GM10266 (cell line): Measurements from ENCODE around the gene DNMT3A.

ENCODE experiments used
- DNase-seq: peaks from one replicate; pipeline ENCODE4 v3.0.0; 2012; ENCODE audit errors: extremely low spot score
- TF ChIP-seq, protein P1 (sequence below): IDR thresholded peaks from 2 replicates; pipeline ENCODE4 v1.5.1; 2012; ENCODE audit warnings: mild to moderate bottlenecking, low read depth; ENCODE audit not compliant: control insufficient read depth, insufficient read depth; ENCODE audit errors: missing control alignments

The DNMT3A gene

DNA sequence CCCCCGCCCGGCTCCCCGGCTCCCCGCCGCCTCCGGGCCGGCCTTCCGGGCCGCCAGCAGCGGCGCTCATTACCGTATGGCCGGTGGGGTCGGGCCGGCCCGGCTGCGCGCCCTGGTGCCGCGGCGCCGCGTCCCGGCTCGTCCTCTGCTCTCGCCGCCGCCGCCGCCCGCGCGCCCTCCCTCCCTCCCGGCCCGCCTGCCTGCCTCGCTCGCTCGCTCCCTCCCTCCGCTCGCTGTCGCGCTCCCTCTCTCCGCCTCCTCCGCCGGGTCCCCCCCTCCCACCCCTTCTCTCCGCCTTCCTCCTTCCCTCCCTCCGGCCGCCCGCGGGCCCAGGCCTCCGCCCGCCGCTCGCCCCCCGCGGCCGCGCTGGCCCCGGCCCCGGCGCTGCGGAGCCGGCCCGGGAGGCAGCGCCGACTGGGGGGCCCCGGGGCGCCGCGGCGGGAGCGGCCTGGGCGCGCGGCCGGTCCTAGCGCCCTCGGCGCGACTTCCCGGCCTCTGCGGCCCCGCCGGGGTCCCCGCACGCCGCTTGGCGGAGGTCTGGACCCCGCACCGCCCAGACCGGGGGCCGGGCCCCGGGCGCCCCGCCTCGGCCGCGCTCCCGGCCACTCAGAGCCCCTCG is at the start of gene DNMT3A:
Gene DNMT3A, minus strand, starts transcription at position 173 of the 619 bp plus-strand sequence. CDS start 27,941 bp downstream, outside the sequence.
- TF ChIP-seq, protein P1, sequence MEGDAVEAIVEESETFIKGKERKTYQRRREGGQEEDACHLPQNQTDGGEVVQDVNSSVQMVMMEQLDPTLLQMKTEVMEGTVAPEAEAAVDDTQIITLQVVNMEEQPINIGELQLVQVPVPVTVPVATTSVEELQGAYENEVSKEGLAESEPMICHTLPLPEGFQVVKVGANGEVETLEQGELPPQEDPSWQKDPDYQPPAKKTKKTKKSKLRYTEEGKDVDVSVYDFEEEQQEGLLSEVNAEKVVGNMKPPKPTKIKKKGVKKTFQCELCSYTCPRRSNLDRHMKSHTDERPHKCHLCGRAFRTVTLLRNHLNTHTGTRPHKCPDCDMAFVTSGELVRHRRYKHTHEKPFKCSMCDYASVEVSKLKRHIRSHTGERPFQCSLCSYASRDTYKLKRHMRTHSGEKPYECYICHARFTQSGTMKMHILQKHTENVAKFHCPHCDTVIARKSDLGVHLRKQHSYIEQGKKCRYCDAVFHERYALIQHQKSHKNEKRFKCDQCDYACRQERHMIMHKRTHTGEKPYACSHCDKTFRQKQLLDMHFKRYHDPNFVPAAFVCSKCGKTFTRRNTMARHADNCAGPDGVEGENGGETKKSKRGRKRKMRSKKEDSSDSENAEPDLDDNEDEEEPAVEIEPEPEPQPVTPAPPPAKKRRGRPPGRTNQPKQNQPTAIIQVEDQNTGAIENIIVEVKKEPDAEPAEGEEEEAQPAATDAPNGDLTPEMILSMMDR = no peak
- peak; percentile 86 for DNase-seq

DNA sequence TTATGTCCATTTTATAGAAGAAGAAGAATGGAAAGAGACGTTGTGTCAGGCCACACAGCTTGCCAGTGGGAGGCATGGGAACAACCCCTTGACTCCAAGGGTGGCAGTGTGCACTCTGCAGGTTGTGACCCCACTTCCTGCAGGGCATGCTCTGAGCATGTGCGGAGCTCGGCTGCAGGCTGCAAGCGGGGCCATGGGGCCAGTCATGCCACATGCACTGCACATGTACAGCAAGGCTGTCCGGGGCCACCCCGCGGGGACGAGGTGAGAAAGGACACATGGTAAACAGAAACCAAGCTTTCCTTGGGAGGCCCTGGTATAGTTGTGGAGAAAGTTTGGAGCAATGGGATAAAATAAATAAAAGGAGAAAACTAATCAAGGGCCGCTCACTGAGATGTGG is 47.4 kb upstream of the DNMT3A start:
- TF ChIP-seq, protein P1 = no peak
- DNase-seq = no peak

DNA sequence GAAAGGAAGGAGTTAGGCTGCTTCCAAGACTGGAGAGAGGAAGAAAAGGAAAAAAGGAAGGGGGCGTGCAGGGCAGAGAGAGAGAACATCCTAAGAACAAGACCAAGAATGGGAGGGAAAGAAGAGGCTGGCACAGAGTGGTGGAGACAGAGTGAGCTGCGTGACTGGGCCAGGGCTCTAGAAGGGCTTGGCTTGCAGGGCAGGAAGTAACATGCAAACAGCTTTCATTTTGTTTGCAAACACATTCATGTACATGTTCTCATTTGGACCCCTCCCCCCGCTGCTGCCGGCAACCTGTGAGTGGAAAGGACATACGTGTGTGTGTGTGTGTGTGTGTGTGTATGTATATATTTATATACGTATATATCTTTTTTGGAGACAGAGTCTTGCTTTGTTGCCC is 46.8 kb upstream of the DNMT3A start:
- DNase-seq = no peak
- TF ChIP-seq, protein P1 = no peak

DNA sequence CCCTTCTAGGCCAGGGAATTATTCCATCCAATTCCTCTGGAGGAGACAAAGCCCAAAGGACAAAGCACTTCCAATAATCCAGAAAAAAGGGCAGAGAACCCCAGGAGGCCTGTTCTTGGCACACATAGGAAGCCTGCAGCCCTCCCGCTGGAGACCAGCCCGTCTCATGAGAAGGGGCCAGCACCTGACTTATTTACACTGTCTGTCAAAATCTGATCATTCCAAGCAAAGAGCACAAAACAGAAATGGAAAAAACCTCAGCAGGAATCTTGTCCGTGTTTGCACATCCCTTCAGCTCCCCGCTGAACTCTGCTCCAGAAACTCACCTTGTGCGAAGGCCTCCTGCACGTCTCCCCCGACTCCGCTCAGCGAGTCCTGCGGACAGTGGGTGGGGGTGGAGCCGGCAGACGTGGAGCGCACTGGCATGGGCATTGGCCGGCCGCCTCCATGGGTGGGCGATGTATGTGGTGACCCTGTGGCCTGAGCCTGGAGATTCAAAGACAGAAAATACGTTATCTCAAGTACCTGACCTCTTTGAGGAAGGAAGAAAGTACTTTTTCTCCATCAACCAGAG is 46.2 kb upstream of the DNMT3A start:
- TF ChIP-seq, protein P1 = no peak
- DNase-seq = no peak

DNA sequence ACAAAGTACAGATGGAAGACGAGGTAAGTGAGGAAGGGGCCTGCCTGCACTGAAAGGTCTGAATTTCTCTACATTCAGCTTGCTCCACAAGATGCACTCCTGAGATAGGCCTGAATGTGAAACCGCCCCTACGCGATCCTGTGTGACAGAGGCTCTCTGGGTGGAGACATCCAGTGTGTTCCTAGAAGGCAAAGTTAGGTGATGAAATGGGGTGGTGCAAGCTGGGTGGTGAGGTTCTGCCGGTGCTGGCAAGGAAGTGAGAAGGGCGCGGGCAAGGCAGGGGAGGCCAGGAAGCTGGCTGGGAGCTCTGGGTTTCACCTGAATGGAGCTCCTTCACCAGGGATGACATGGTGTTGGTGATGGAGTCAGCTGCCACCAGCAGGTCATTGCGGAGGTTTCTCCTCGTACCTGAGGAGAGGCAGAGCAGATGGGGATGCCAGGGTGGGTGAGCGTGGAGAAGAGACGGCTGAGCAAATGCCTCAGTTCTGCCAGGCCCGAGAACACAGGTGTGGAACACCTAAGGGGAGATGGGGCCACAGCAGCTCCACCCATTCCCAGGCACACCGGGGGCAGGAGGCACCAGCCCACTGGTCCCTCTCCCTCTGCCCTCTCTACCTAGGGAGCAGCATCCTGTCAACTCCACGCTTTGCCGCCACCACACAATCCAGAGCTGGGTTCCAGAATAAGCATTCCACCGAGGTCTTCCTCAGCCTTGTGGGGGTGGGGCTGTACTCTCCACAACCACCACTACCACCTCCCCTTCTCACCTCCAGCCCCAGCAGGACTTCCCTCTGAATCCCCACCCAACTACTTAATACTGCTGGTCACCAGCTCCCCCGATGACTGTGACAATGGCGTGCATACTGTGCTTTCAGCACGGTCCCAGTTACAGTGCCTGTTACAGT is 45.5 kb upstream of the DNMT3A start:
- TF ChIP-seq, protein P1 = no peak
- DNase-seq = no peak

DNA sequence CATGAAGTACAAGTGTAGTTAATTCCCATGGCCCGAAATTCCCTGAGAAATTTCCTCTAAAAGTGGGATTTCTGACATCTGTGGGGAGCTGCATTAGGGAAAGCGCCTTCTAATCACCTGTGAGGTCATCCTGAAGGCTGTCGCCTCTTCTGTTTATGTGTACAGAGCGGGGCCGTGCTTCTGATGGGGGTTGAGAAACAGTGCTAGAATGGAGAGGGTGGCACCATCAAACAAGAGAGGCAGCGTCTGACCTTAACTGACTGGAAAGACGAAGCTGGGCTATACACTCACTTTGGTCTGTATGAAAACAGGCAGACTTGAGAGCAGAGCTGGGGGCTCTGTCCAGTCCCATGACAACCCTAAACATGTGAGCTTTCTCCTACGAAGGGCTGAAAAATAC is 44.2 kb upstream of the DNMT3A start:
- DNase-seq = no peak
- TF ChIP-seq, protein P1 = no peak
